AG04449 (cell line): Measurements from ENCODE around the gene GADD45A.

Experiments used
- CTCF ChIA-PET: fragments of 350-600 bp; formaldehyde crosslinking; extraction: SDS; loops from one replicate; lab custom pipeline; 2021; ENCODE audit warnings: antibody characterized with exemption; lab: Yijun Ruan, JAX
- POLR2A ChIA-PET: fragments of 400-600, 350-600 bp; formaldehyde crosslinking; extraction: SDS; loops from one replicate; lab custom pipeline; 2020; ENCODE audit warnings: antibody characterized with exemption, inconsistent platforms; lab: Yijun Ruan, JAX
- DNase-seq: peaks from one replicate; pipeline ENCODE4 v3.0.0-alpha.2; 2010; ENCODE audit warnings: low read depth, low spot score
- H3K4me3 ChIP-seq: 2 replicates; pipeline ENCODE4 v1.5.1; 2011; ENCODE audit warnings: low read depth, mild to moderate bottlenecking, control low read depth, low read length
- CTCF ChIP-seq: IDR thresholded peaks from one replicate; pipeline ENCODE4 v1.5.1; 2011; ENCODE audit warnings: mild to moderate bottlenecking, moderate library complexity, low read length, control low read depth, inconsistent platforms; ENCODE audit not compliant: insufficient read depth; ENCODE audit errors: missing control alignments

Gene GADD45A

GRCh38 chr1:67679691-67680090 is 5.3 kb upstream of the GADD45A start:
- ChIA-PET POLR2A (no interaction called here), CTCF (interaction anchor here (1.3 to 2.9 kb wide), 2 partner anchors 118 to 144 kb away, joined by 3 to 12 read pairs; no protein-coding TSS in a partner anchor)
- H3K4me3 ChIP-seq: no peak overlapping the region
- no peak for TF ChIP-seq CTCF
- no peak for DNase-seq

- H3K4me3 ChIP-seq: no peak overlapping the region
- POLR2A ChIA-PET: no interaction called here
- CTCF ChIA-PET: interaction anchor here (1.3 kb wide), 2 partner anchors 120 to 145 kb away, joined by 3 to 4 read pairs; no protein-coding TSS in a partner anchor
- no peak for TF ChIP-seq CTCF
- DNase-seq: no peak
Observed at GRCh38 chr1:67680486-67680885, 4.5 kb upstream of the GADD45A start.

GRCh38 chr1:67682659-67683197 is 2.3 kb upstream of the GADD45A start:
- ChIA-PET CTCF (interaction anchor here (1.0 to 8.1 kb wide), 7 partner anchors 8 to 150 kb away, joined by 3 to 67 read pairs (median 5); no protein-coding TSS in a partner anchor), POLR2A (interaction anchor here (0.8 to 5.3 kb wide), 4 partner anchors 65 to 121 kb away, joined by 3 to 60 read pairs (median 3); no protein-coding TSS in a partner anchor)
- no peak for TF ChIP-seq CTCF
- peak; percentile 73 for DNase-seq
- no peak overlapping the region for H3K4me3 ChIP-seq

GRCh38 chr1:67683316-67683715 is 1.7 kb upstream of the GADD45A start:
- DNase-seq: no peak
- TF ChIP-seq CTCF: no peak
- no peak overlapping the region for H3K4me3 ChIP-seq

GRCh38 chr1:67683766-67684525 is 1.1 kb upstream of the GADD45A start:
- ChIA-PET CTCF (interaction anchor here (0.7 to 8.1 kb wide), 13 partner anchors 9 to 151 kb away, joined by 3 to 67 read pairs (median 5); no protein-coding TSS in a partner anchor), POLR2A (interaction anchor here (1.1 to 5.3 kb wide), 9 partner anchors 8 to 148 kb away, joined by 3 to 60 read pairs (median 14); no protein-coding TSS in a partner anchor)
- no peak for DNase-seq
- no peak for TF ChIP-seq CTCF
- peak overlapping the region; percentile 52 for H3K4me3 ChIP-seq

More at GRCh38 chr1:67683316-67683715, 1.7 kb upstream of the GADD45A start:
- POLR2A ChIA-PET: interaction anchor here (1.1 to 5.3 kb wide), 4 partner anchors 67 to 122 kb away, joined by 3 to 60 read pairs (median 14); no protein-coding TSS in a partner anchor
- CTCF ChIA-PET: interaction anchor here (1.0 to 8.1 kb wide), 11 partner anchors 9 to 151 kb away, joined by 3 to 67 read pairs (median 5); no protein-coding TSS in a partner anchor

- POLR2A ChIA-PET: interaction anchor here (0.6 to 5.3 kb wide), 25 partner anchors 9 to 295 kb away, joined by 3 to 60 read pairs (median 6); partner anchors contain the start of gene GNG12
- TF ChIP-seq CTCF: no peak
- CTCF ChIA-PET: interaction anchor here (0.7 to 8.1 kb wide), 10 partner anchors 71 to 152 kb away, joined by 3 to 67 read pairs (median 8); no protein-coding TSS in a partner anchor
- no peak for DNase-seq
- H3K4me3 ChIP-seq: peak overlapping the region; percentile 52
Observed at GRCh38 chr1:67684526-67685066, 405 bp upstream of the GADD45A start.
